ENCODE results near the gene MAGEA4.

- no peak for TF ChIP-seq CTCF (IDR thresholded peaks at IDR 0.05; ENCODE audit: low read depth, low read length)
- TF ChIP-seq POLR2A (IDR thresholded peaks at IDR 0.05; ENCODE audit: extremely low read depth, insufficient read length), result no peak
- TF ChIP-seq, protein P1, sequence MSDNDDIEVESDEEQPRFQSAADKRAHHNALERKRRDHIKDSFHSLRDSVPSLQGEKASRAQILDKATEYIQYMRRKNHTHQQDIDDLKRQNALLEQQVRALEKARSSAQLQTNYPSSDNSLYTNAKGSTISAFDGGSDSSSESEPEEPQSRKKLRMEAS (IDR thresholded peaks at IDR 0.05; ENCODE audit: low read depth, low read length), result no peak
Measured at GRCh38 chrX:151962034-151962433, 49.3 kb downstream of the MAGEA4 start.

Measured in NB4 (cell line).